ENCODE measurements around the gene ACADM.
A peak's percentile ranks its signal among the peaks of the same experiment; 100 is the strongest.
"Not testable (repeated sequence)": the region's sequence is repeated elsewhere in the genome, so short reads cannot be mapped to it uniquely, and the experiment has no call there.

Gene ACADM

GRCh38 chr1:75742047-75742625 lies 17.6 kb downstream of the ACADM start:
- DNase-seq (ENCODE audit: low spot score): no peak

DNA sequence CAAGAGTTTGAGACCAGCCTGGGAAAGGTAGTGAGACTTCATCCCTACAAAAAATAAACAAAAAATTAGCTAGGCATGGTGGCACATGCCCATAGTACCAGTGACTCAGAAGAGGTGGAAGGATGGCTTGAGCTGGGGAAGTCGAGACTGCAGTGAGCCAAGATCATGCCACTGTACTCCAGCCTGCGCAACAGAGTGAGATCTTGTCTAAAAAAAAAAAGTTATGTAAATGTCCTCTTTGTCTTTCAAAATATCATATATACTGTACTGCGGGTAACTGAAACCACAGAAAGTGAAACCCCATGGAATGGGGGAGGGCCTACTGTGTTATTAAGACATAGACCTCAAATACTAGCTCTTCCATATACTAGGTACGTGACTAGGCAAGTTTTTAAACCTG lies 20.8 kb downstream of the ACADM start:
- DNase-seq (ENCODE audit: low spot score): no peak

GRCh38 chr1:75757210-75757609 lies 32.7 kb downstream of the ACADM start:
- DNase-seq (ENCODE audit: low spot score): not testable (repeated sequence)

DNA sequence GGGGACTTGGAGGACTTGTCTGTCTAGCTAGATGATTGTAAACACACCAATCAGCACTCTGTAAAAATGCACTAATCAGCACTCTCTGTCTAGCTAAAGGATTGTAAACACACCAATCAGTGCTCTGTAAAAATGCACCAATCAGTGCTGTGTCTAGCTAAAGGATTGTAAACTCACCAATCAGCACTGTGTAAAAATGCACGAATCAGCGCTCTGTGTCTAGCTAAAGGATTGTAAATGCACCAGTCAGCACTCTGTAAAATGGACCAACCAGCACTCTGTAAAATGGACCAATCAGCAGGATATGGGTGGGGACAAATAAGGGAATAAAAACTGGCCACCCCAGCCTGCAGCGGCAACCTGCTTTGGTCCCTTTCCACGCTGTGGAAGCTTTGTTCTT lies 34.0 kb downstream of the ACADM start:
- DNase-seq (ENCODE audit: low spot score): not testable (repeated sequence)

- DNase-seq (ENCODE audit: low spot score): no peak
These were observed 39.6 kb downstream of the ACADM start for GRCh38 chr1:75764057-75764655.

- DNase-seq (ENCODE audit: low spot score): no peak
These were observed 41.3 kb downstream of the ACADM start for GRCh38 chr1:75765697-75766355.

DNA sequence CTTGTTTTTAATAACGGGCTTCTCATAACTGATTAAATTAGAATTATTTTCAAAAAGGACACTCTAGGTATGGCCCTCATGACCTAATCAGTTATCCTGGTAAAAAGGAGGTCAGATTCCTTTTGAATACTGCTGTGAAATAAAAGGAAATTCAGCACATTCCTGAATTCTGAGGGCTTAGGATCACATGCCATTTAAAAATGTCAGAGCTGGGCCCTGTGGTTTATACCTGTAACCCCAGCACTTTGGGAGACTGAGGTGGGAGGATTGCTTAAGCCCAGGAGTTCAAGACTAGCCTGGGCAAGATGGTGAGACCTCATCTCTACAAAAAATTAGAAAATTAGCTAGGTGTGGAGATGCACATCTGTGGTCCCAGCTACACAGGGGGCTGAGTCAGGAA lies 43.5 kb downstream of the ACADM start:
- DNase-seq (ENCODE audit: low spot score): no peak

DNA sequence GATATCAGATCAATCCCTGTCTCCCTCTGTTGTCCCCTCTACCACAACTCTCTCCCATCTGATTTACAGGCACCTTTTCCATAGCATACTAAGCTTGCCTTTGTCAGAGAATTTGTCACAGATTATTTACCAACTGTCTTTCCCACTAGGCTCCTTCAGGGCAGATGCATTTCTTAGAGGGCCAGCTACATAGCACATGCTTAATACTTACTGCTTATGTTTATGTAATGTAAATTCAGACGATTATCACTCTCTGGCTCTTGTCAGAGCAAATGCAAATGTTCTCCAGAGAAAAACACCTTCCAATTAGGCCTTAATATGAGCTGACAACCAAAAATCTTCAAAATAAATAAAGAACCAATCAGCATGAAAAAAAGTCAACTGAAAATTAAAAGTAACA lies 46.3 kb downstream of the ACADM start:
- no peak for DNase-seq (ENCODE audit: low spot score)

DNA sequence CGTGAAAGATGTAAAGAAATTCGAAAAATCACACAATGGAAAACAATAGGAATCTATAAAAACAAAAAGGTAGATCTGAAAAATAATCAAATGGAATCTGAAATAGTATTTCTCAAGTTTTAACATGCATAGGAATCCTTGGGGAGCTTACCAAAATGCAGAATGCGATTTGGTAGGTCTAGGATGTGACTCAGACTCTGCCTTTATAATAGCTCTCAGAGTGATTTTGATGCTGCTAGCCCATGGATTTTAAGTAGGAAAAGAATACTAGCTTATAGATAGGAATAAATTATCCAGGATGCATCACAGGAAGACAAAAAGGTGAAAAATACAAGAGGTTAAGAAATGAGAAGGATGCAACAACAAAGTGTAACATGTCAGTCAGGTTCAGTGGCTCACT lies 47.5 kb downstream of the ACADM start:
- DNase-seq (ENCODE audit: low spot score): no peak

DNA sequence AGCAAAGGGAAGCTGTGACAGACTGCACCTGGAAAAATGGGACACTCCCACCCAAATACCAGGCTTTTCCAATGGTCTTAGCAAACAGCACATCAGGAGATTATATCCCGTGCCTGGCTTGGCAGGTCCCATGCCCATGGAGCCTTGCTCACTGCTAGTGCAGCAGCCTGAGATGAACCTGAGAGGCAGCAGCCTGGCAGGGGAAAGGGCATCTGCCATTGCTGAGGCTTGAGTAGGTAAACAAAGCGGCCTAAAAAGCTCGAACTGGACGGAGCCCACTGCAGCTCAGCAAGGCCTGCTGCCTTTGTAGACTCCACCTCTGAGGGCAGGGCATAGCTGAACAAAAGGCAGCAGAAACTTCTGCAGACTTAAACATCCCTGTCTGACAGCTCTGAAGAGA lies 53.3 kb downstream of the ACADM start:
- DNase-seq (ENCODE audit: low spot score): not testable (repeated sequence)

DNA sequence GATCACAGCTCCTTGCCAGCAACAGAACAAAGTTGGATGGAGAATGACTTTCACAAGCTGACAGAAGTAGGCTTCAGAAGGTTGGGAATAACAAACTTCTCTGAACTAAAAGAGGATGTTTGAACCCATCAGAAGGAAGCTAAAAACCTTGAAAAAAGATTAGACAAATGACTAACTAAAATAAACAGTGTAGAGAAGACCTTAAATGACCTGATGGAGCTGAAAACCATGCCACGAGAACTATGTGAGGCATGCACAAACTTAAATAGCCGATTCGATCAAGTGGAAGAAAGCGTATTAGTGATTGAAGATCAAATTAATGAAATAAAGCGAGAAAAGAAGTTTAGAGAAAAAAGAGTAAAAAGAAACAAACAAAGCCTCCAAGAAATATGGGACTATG lies 54.2 kb downstream of the ACADM start:
- DNase-seq (ENCODE audit: low spot score): not testable (repeated sequence)

- DNase-seq (ENCODE audit: low spot score): not testable (repeated sequence)
These were observed 55.7 kb downstream of the ACADM start for GRCh38 chr1:75780183-75780582.

GRCh38 chr1:75783920-75784319 lies 59.4 kb downstream of the ACADM start:
- not testable (repeated sequence) for DNase-seq (ENCODE audit: low spot score)

GRCh38 chr1:75785320-75785982 lies 60.9 kb downstream of the ACADM start:
- DNase-seq (ENCODE audit: low spot score): no peak

GRCh38 chr1:75785983-75786853 lies 61.7 kb downstream of the ACADM start, which contains the start of gene RABGGTB:
TSS of gene RABGGTB (plus strand) at chr1:75786256. CDS start at chr1:75786272, 16 bp downstream.
- DNase-seq (ENCODE audit: low spot score): peak; percentile 94

GRCh38 chr1:75786901-75787493 lies 62.5 kb downstream of the ACADM start:
- DNase-seq (ENCODE audit: low spot score): no peak

DNA sequence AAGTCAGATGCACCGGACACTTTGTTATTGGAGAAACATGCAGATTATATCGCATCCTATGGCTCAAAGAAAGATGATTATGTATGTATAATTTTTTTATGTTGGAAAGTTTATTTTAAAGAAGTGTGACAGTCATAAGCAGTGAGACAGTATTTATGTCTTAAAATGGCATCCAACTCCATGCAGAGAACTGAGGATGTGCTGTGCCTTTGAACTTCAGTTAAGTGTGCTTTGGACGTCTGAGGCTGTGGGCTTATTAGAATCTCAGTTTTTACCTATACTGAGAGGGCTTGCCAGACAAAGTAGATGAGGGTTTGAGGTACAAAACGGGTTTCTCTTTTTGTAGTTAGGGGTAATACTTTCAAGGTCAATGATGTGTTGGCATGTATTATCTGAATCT lies 63.0 kb downstream of the ACADM start:
- DNase-seq (ENCODE audit: low spot score): no peak

- DNase-seq (ENCODE audit: low spot score): no peak
These were observed 65.5 kb downstream of the ACADM start for GRCh38 chr1:75789988-75790387.

DNA sequence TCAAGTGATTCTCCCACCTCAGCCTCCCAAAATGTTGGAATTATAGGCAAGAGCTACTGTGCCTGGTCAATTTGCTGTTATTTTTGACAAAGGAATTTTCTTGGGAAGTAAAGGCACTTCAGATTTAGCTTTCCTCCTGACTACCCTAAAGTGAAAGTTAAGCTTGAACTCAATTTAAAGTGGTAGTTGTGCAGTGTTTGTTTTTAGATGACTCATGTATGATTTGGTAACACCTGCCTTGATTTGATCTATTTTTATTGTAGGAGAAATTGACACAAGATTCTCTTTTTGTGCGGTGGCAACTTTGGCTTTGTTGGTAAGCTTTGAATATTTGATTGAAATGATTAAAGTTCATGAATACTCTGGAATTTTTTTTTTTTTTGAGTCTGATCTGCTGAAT lies 66.5 kb downstream of the ACADM start:
- no peak for DNase-seq (ENCODE audit: low spot score)

GRCh38 chr1:75792091-75792490 lies 67.6 kb downstream of the ACADM start:
- DNase-seq (ENCODE audit: low spot score): no peak

DNA sequence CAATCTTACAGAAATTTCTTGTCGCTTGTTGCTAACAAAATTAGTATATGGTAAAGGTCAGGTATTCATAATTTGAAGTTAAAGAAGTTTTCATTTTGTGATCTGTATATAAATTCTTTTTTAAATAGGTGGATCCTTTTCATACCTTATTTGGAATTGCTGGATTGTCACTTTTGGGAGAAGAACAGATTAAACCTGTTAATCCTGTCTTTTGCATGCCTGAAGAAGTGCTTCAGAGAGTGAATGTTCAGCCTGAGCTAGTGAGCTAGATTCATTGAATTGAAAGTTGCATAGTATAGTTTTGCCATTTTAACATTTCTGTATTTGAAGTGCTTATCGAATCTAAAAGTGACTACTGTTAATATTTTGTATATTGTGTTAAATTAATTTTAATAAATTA lies 69.9 kb downstream of the ACADM start:
- DNase-seq (ENCODE audit: low spot score): no peak

Measured in D341Med (cell line).